HG03097 (cell line): ENCODE data around the gene FKBP10.

Experiments
- ATAC-seq: cut with Tn5 transposase; IDR thresholded peaks from one replicate; pipeline ENCODE4 v1.9.1; 2021; ENCODE audit not compliant: unreplicated experiment, low FRiP score

Gene FKBP10

GRCh38 chr17:41782142-41782541 is 30.7 kb upstream of the FKBP10 start:
- no peak for ATAC-seq

GRCh38 chr17:41784207-41784744 is 28.5 kb upstream of the FKBP10 start:
- ATAC-seq, result no peak

GRCh38 chr17:41785091-41785858 is 27.5 kb upstream of the FKBP10 start:
- ATAC-seq, result no peak

GRCh38 chr17:41785859-41786226 is 27.0 kb upstream of the FKBP10 start:
- no peak for ATAC-seq

- peak; percentile 82 for ATAC-seq
Observed at GRCh38 chr17:41786227-41787020, 26.4 kb upstream of the FKBP10 start, which contains the start of gene JUP. TSS of gene JUP (minus strand) at chr17:41786711. CDS start at chr17:41771854, 14,857 bp downstream.

GRCh38 chr17:41787021-41787418 is 25.8 kb upstream of the FKBP10 start:
- no peak for ATAC-seq

GRCh38 chr17:41792845-41793783 is 19.7 kb upstream of the FKBP10 start:
- ATAC-seq, result no peak

GRCh38 chr17:41793784-41794539 is 18.8 kb upstream of the FKBP10 start:
- ATAC-seq, result no peak

GRCh38 chr17:41794540-41794975 is 18.2 kb upstream of the FKBP10 start:
- ATAC-seq, result no peak

GRCh38 chr17:41796121-41796895 is 16.5 kb upstream of the FKBP10 start:
- no peak for ATAC-seq

GRCh38 chr17:41797377-41797776 is 15.4 kb upstream of the FKBP10 start:
- ATAC-seq, result no peak

GRCh38 chr17:41799366-41799765 is 13.4 kb upstream of the FKBP10 start:
- ATAC-seq, result no peak

GRCh38 chr17:41800601-41801373 is 12.0 kb upstream of the FKBP10 start:
- ATAC-seq, result no peak

GRCh38 chr17:41801374-41802271 is 11.2 kb upstream of the FKBP10 start:
- ATAC-seq, result no peak

GRCh38 chr17:41803049-41804020 is 9.5 kb upstream of the FKBP10 start:
- ATAC-seq, result no peak
